ENCODE results near the gene SLC16A11.

- TF ChIP-seq CTCF (IDR thresholded peaks at IDR 0.05; ENCODE audit: poor library complexity) (no peak), EZH2 (IDR thresholded peaks at IDR 0.05; ENCODE audit: borderline replicate concordance) (no peak)
Measured at GRCh38 chr17:7005716-7006115, 38.2 kb downstream of the SLC16A11 start.

Data from hepatocyte (in vitro differentiated cells).